ENCODE measurements around the gene FNDC3B.
"Not testable (repeated sequence)": the region's sequence is repeated elsewhere in the genome, so short reads cannot be mapped to it uniquely, and the experiment has no call there.

Gene FNDC3B

GRCh38 chr3:172039436-172040077 lies at the start of gene FNDC3B:
Gene FNDC3B, plus strand, starts transcription at chr3:172039578. Its CDS starts 72,902 bp downstream, at chr3:172112480.
- Mint-ChIP-seq H3K27ac (peak within 1 kb of the TSS; percentile 99), H3K36me3 (peaks cover 2% of the 10 kb centered on the region), H3K4me1 (peaks cover 52% of the 10 kb centered on the region), H3K27me3 (no peaks in the 10 kb centered on the region), H3K4me3 (peak within 1 kb of the TSS; percentile 97), H3K9me3 (no peaks in the 10 kb centered on the region)

- not testable (repeated sequence) for H3K4me3 Mint-ChIP-seq, H3K9me3 Mint-ChIP-seq, H3K36me3 Mint-ChIP-seq, H3K27me3 Mint-ChIP-seq, H3K27ac Mint-ChIP-seq, H3K4me1 Mint-ChIP-seq
Observed at GRCh38 chr3:171990239-171990638, 49.1 kb upstream of the FNDC3B start.

- peaks cover 4% of the 10 kb centered on the region for H3K9me3 Mint-ChIP-seq
- H3K36me3 Mint-ChIP-seq = peaks cover 2% of the 10 kb centered on the region
- peaks cover 3% of the 10 kb centered on the region for H3K27me3 Mint-ChIP-seq
- no peaks in the 10 kb centered on the region for H3K4me1 Mint-ChIP-seq
- H3K4me3 Mint-ChIP-seq = no peak overlapping the region
- no peak overlapping the region for H3K27ac Mint-ChIP-seq
Observed at GRCh38 chr3:171991166-171991565, 48.2 kb upstream of the FNDC3B start.

GRCh38 chr3:171994646-171995428 lies 44.5 kb upstream of the FNDC3B start:
- Mint-ChIP-seq H3K27ac (no peak overlapping the region), H3K9me3 (peaks cover 9% of the 10 kb centered on the region), H3K4me3 (no peak overlapping the region), H3K27me3 (peaks cover 3% of the 10 kb centered on the region), H3K36me3 (peaks cover 4% of the 10 kb centered on the region), H3K4me1 (no peaks in the 10 kb centered on the region)

- Mint-ChIP-seq H3K27me3 (no peaks in the 10 kb centered on the region), H3K4me1 (no peaks in the 10 kb centered on the region), H3K4me3 (no peak overlapping the region), H3K36me3 (peaks cover 4% of the 10 kb centered on the region), H3K27ac (no peak overlapping the region), H3K9me3 (peaks cover 5% of the 10 kb centered on the region)
Observed at GRCh38 chr3:171995486-171995885, 43.9 kb upstream of the FNDC3B start.

GRCh38 chr3:171996178-171996817 lies 43.1 kb upstream of the FNDC3B start:
- Mint-ChIP-seq H3K27ac (no peak overlapping the region), H3K36me3 (peaks cover 4% of the 10 kb centered on the region), H3K4me3 (no peak overlapping the region), H3K9me3 (peaks cover 5% of the 10 kb centered on the region), H3K27me3 (no peaks in the 10 kb centered on the region), H3K4me1 (no peaks in the 10 kb centered on the region)

- not testable (repeated sequence) for H3K4me3 Mint-ChIP-seq, H3K36me3 Mint-ChIP-seq, H3K27ac Mint-ChIP-seq, H3K4me1 Mint-ChIP-seq, H3K27me3 Mint-ChIP-seq
- H3K9me3 Mint-ChIP-seq = peaks cover 10% of the 10 kb centered on the region
Observed at GRCh38 chr3:171998731-171999130, 40.6 kb upstream of the FNDC3B start.

- H3K4me1 Mint-ChIP-seq = not testable (repeated sequence)
Observed at GRCh38 chr3:172001616-172002015, 37.8 kb upstream of the FNDC3B start.

GRCh38 chr3:172002512-172003078 lies 36.8 kb upstream of the FNDC3B start:
- no peaks in the 10 kb centered on the region for H3K27me3 Mint-ChIP-seq
- H3K27ac Mint-ChIP-seq = no peak overlapping the region
- no peaks in the 10 kb centered on the region for H3K4me1 Mint-ChIP-seq

More at GRCh38 chr3:172001616-172002015, 37.8 kb upstream of the FNDC3B start:
- not testable (repeated sequence) for H3K4me3 Mint-ChIP-seq, H3K36me3 Mint-ChIP-seq, H3K27me3 Mint-ChIP-seq, H3K27ac Mint-ChIP-seq
- peaks cover 10% of the 10 kb centered on the region for H3K9me3 Mint-ChIP-seq

GRCh38 chr3:172003146-172003545 lies 36.2 kb upstream of the FNDC3B start:
- Mint-ChIP-seq H3K9me3 (peaks cover 5% of the 10 kb centered on the region), H3K27me3 (no peaks in the 10 kb centered on the region), H3K4me1 (no peaks in the 10 kb centered on the region), H3K4me3 (no peak overlapping the region), H3K27ac (no peak overlapping the region), H3K36me3 (peaks cover 2% of the 10 kb centered on the region)

More at GRCh38 chr3:172002512-172003078, 36.8 kb upstream of the FNDC3B start:
- Mint-ChIP-seq H3K36me3 (peaks cover 2% of the 10 kb centered on the region), H3K4me3 (no peak overlapping the region), H3K9me3 (peaks cover 10% of the 10 kb centered on the region)

GRCh38 chr3:172007065-172007370 lies 32.4 kb upstream of the FNDC3B start:
- Mint-ChIP-seq H3K27me3 (no peaks in the 10 kb centered on the region), H3K4me1 (no peaks in the 10 kb centered on the region), H3K27ac (no peak overlapping the region), H3K4me3 (no peak overlapping the region), H3K36me3 (no peaks in the 10 kb centered on the region), H3K9me3 (no peaks in the 10 kb centered on the region)

- no peak overlapping the region for H3K27ac Mint-ChIP-seq
- H3K4me3 Mint-ChIP-seq = no peak overlapping the region
- no peaks in the 10 kb centered on the region for H3K36me3 Mint-ChIP-seq
- no peaks in the 10 kb centered on the region for H3K27me3 Mint-ChIP-seq
- no peaks in the 10 kb centered on the region for H3K9me3 Mint-ChIP-seq
- H3K4me1 Mint-ChIP-seq = no peaks in the 10 kb centered on the region
Observed at GRCh38 chr3:172009803-172010202, 29.6 kb upstream of the FNDC3B start.

GRCh38 chr3:172012775-172013174 lies 26.6 kb upstream of the FNDC3B start:
- H3K4me1 Mint-ChIP-seq = no peaks in the 10 kb centered on the region
- no peaks in the 10 kb centered on the region for H3K9me3 Mint-ChIP-seq
- H3K4me3 Mint-ChIP-seq = no peak overlapping the region
- no peaks in the 10 kb centered on the region for H3K27me3 Mint-ChIP-seq
- peaks cover 2% of the 10 kb centered on the region for H3K36me3 Mint-ChIP-seq
- H3K27ac Mint-ChIP-seq = no peak overlapping the region

GRCh38 chr3:172014145-172014544 lies 25.2 kb upstream of the FNDC3B start:
- Mint-ChIP-seq H3K27ac (no peak overlapping the region), H3K27me3 (no peaks in the 10 kb centered on the region), H3K4me1 (no peaks in the 10 kb centered on the region), H3K4me3 (no peak overlapping the region), H3K36me3 (peaks cover 2% of the 10 kb centered on the region), H3K9me3 (no peaks in the 10 kb centered on the region)

- Mint-ChIP-seq H3K9me3 (no peaks in the 10 kb centered on the region), H3K4me3 (no peak overlapping the region), H3K27me3 (no peaks in the 10 kb centered on the region), H3K27ac (no peak overlapping the region), H3K36me3 (peaks cover 2% of the 10 kb centered on the region), H3K4me1 (no peaks in the 10 kb centered on the region)
Observed at GRCh38 chr3:172018364-172018763, 21.0 kb upstream of the FNDC3B start.

GRCh38 chr3:172020763-172021162 lies 18.6 kb upstream of the FNDC3B start:
- Mint-ChIP-seq H3K4me1 (no peaks in the 10 kb centered on the region), H3K27ac (no peak overlapping the region), H3K27me3 (no peaks in the 10 kb centered on the region), H3K36me3 (peaks cover 2% of the 10 kb centered on the region), H3K9me3 (no peaks in the 10 kb centered on the region), H3K4me3 (no peak overlapping the region)
